Kidney (tissue), 22 donors: ENCODE results near the gene TBC1D3K. TPM values are rescaled to one million over a fixed set of nuclear protein-coding genes. Genes with fewer than 3 reads are reported as not detected.
A peak's percentile ranks its signal among the peaks of the same experiment; 100 is the strongest.
"Not testable (repeated sequence)": the region's sequence is repeated elsewhere in the genome, so short reads cannot be mapped to it uniquely, and the experiment has no call there.

Experiments used
- DNase-seq, 5 donors: peaks; one replicate each; pipeline ENCODE4 v3.0.0-alpha.2; 2013 to 2020
- FAIRE-seq: peaks from 2 replicates; lab custom pipeline; 2012; peaks lifted over from hg19 to GRCh38; lab: Jason Lieb, UNC
- H3K27ac ChIP-seq, 2 donors: one replicate each; pipeline ENCODE4 v1.7.0; 2013; ENCODE audit warnings: low read depth in 2 of 2, low read length in 2 of 2, inconsistent platforms in 1 of 2
- H3K27me3 ChIP-seq: one replicate; pipeline ENCODE4 v1.7.1; 2013; ENCODE audit warnings: low read length, inconsistent platforms; ENCODE audit not compliant: control insufficient read depth, insufficient read depth
- H3K36me3 ChIP-seq, 3 donors: one replicate each; pipeline versions ENCODE4 v1.7.0 to v1.7.1; 2013; ENCODE audit warnings: low read length in 3 of 3, control low read depth in 1 of 3, inconsistent platforms in 1 of 3; ENCODE audit not compliant: insufficient read depth in 3 of 3, control insufficient read depth in 2 of 3
- H3K4me1 ChIP-seq, 3 donors: one replicate each; pipeline versions ENCODE4 v1.7.0 to v1.7.1; 2013; ENCODE audit warnings: low read length in 3 of 3, inconsistent platforms in 1 of 3, low read depth in 1 of 3; ENCODE audit not compliant: control insufficient read depth in 2 of 3, insufficient read depth in 2 of 3
- H3K4me3 ChIP-seq, 3 donors: one replicate each; pipeline versions ENCODE4 v1.7.0 to v1.8.1; 2013; ENCODE audit warnings: low read length in 3 of 3, control low read depth in 1 of 3, inconsistent platforms in 1 of 3
- H3K9ac ChIP-seq, 3 donors: one replicate each; pipeline versions ENCODE4 v1.7.0 to v1.7.1; 2013; ENCODE audit warnings: low read length in 3 of 3, control low read depth in 1 of 3, inconsistent platforms in 1 of 3
- H3K9me3 ChIP-seq, 3 donors: one replicate each; pipeline versions ENCODE4 v1.7.0 to v1.7.1; 2013; ENCODE audit warnings: low read length in 3 of 3, control low read depth in 1 of 3, inconsistent platforms in 1 of 3; ENCODE audit not compliant: control insufficient read depth in 2 of 3, insufficient read depth in 1 of 3
- intact Hi-C: fragments of 100-400 bp; cut with DNase I; formaldehyde crosslinking; loops from one replicate; pipeline ENCODE4 v1.11.1; 2022
- long read RNA-seq, 10 donors: library from polyadenylated mRNA in 1 of 10; unstranded in 1 of 10; transcript quantifications; one replicate each; pipeline ENCODE4 v2.0.0 and lab custom pipeline, GENCODE V29; 2021 to 2026
- polyA plus RNA-seq: library from polyadenylated mRNA; stranded (reverse); fragments of 350-450 nt; fragmentation: Illumina TruSeq; extraction: RNeasy Lipid Tissue Mini Kit (QIAGEN cat#74804); gene quantifications from one replicate; pipeline ENCODE4 v1.2.3, GENCODE V29; 2014; ENCODE audit warnings: low read depth, low replicate concordance; ENCODE audit not compliant: insufficient read depth
- total RNA-seq: library from RNA; stranded (reverse); fragmentation: NEBNext Ultra II Directional; extraction: Animal tissue kit (Norgen Biotek cat#: 25700); gene quantifications from one replicate; pipeline ENCODE4 v1.2.1, GENCODE V29; 2021
- TF ChIP-seq, protein P1 (sequence below): IDR thresholded peaks from 3 replicates; pipeline ENCODE4 v1.5.1; 2012; ENCODE audit warnings: mild to moderate bottlenecking, moderate library complexity, borderline replicate concordance; ENCODE audit not compliant: insufficient read depth; ENCODE audit errors: extremely low read depth
- donor health status: control.
- donor health status: control.
- donor health status: control.
- donor health status: control.
- donor health status: control.
- donor health status: DM: yes; HTN: yes; CAD: no.
- donor health status: Normal renal cell carcinoma (clear cell type).

Gene TBC1D3K
- total RNA-seq (not detected), polyA plus RNA-seq (not detected)
- long read RNA-seq, donor 1, result 0 reads
- long read RNA-seq, donor 2, result 0 reads
- long read RNA-seq, donor 3, result 0 reads
- long read RNA-seq, donor 4, partial matches to known transcripts, result 0 of 12 reads
- long read RNA-seq, donor 4, other reads (novel, unspliced or antisense), result 12 of 12 reads
- long read RNA-seq, donor 5, result 0 reads
- long read RNA-seq, donor 6, result 0 reads
- long read RNA-seq, donor 7, partial matches to known transcripts, result 0 of 1 reads
- long read RNA-seq, donor 7, other reads (novel, unspliced or antisense), result 1 of 1 reads
- long read RNA-seq, donor 8, result 0 reads
- long read RNA-seq, donor 9, result 0 reads
- long read RNA-seq, donor 10, result 0 reads

DNA sequence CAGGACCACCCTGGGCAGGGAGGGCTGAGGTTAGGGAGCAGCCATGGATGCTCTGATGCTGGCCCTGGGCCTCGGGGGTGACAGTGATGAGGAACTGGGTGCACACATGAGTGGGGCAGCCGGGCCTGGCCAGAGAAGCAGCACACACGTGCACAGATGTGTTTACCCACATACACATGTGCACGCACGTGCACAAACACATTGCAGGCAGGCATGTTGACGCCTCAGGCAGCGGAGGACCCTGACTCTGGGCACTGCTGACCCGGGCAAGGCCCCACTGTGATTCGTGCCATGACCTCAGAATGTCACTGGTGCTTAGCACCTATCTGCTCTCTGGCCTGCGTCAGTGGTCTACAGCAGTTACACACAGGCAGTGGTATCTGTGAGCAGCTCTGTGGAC, at the start of gene TBC1D3K:
Gene TBC1D3K (plus strand): TSS at position 301 of the 400 bp plus-strand sequence. CDS start 1,585 bp downstream, outside the sequence.
- intact Hi-C loops, H3K9me3 ChIP-seq, H3K36me3 ChIP-seq, DNase-seq, H3K27ac ChIP-seq, H3K27me3 ChIP-seq, H3K9ac ChIP-seq, FAIRE-seq, H3K4me1 ChIP-seq, H3K4me3 ChIP-seq: not testable (repeated sequence)

- Histone ChIP-seq H3K9ac (no peak overlapping the region), H3K27ac (no peak overlapping the region), H3K4me3 (peak overlapping the region in 2 of 3 donors; percentile 56 to 57), H3K4me1 (no peaks in the 10 kb centered on the region), H3K9me3 (no peaks in the 10 kb centered on the region), H3K36me3 (no peaks in the 10 kb centered on the region), H3K27me3 (no peaks in the 10 kb centered on the region)
- intact Hi-C loops, result no loop called here
- no peak for FAIRE-seq
- no peak for DNase-seq
- TF ChIP-seq, protein P1, sequence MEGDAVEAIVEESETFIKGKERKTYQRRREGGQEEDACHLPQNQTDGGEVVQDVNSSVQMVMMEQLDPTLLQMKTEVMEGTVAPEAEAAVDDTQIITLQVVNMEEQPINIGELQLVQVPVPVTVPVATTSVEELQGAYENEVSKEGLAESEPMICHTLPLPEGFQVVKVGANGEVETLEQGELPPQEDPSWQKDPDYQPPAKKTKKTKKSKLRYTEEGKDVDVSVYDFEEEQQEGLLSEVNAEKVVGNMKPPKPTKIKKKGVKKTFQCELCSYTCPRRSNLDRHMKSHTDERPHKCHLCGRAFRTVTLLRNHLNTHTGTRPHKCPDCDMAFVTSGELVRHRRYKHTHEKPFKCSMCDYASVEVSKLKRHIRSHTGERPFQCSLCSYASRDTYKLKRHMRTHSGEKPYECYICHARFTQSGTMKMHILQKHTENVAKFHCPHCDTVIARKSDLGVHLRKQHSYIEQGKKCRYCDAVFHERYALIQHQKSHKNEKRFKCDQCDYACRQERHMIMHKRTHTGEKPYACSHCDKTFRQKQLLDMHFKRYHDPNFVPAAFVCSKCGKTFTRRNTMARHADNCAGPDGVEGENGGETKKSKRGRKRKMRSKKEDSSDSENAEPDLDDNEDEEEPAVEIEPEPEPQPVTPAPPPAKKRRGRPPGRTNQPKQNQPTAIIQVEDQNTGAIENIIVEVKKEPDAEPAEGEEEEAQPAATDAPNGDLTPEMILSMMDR, result no peak
Measured at GRCh38 chr17:37884516-37884915, 39.7 kb upstream of the TBC1D3K start.

DNA sequence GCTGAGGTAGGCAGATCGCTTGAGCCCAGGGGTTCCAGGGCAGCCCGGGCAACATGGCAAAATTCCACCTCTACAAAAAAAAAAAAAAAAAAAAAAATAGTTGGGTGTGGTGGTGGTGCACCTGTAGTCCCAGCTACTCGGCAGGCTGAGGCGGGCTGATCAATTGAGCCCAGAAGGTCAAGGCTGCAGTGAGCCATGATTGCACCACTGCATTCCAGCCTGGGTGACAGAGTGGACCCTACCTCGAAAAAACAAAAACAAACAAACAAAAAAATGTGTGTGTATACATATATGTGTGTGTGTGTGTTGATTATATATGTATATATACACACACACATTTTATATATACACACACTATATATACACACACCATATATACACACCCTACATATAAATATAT, 39.1 kb upstream of the TBC1D3K start:
- DNase-seq, result no peak
- TF ChIP-seq, protein P1, result no peak
- FAIRE-seq, result no peak
- Histone ChIP-seq H3K4me3 (no peak overlapping the region), H3K9ac (no peak overlapping the region), H3K27me3 (no peaks in the 10 kb centered on the region), H3K27ac (no peak overlapping the region), H3K4me1 (no peaks in the 10 kb centered on the region), H3K36me3 (no peaks in the 10 kb centered on the region), H3K9me3 (no peaks in the 10 kb centered on the region)
- intact Hi-C loops, result no loop called here

- no peak for FAIRE-seq
- Histone ChIP-seq H3K36me3 (no peaks in the 10 kb centered on the region), H3K9ac (no peak overlapping the region), H3K9me3 (no peaks in the 10 kb centered on the region), H3K27me3 (no peaks in the 10 kb centered on the region), H3K27ac (no peak overlapping the region), H3K4me3 (no peak overlapping the region), H3K4me1 (no peaks in the 10 kb centered on the region)
- intact Hi-C loops, result no loop called here
- DNase-seq, result no peak
- TF ChIP-seq, protein P1, result no peak
Measured at GRCh38 chr17:37888881-37889280, 35.3 kb upstream of the TBC1D3K start.

GRCh38 chr17:37896961-37897360, 27.3 kb upstream of the TBC1D3K start:
- H3K27ac ChIP-seq, intact Hi-C loops, H3K4me3 ChIP-seq, H3K27me3 ChIP-seq, FAIRE-seq, DNase-seq, H3K4me1 ChIP-seq, H3K9me3 ChIP-seq, H3K9ac ChIP-seq, H3K36me3 ChIP-seq: not testable (repeated sequence)
